GM13977 (cell line): ENCODE measurements around the gene KCNMA1.

Experiments used
- DNase-seq: peaks from one replicate; pipeline ENCODE4 v3.0.0; 2012; ENCODE audit warnings: low spot score
- in situ Hi-C: fragments of 300-500 bp; cut with MboI; formaldehyde crosslinking; loops from one replicate; pipeline ENCODE4 v1.12.0; 2022; ENCODE audit warnings: low sequenced_read_pairs, low pct_unique_long_range_greater_than_20kb, mixed read lengths, inconsistent platforms; ENCODE audit not compliant: unreplicated experiment
- TF ChIP-seq, protein P1 (sequence below): IDR thresholded peaks from 2 replicates; pipeline ENCODE4 v1.5.1; 2012; ENCODE audit warnings: mild to moderate bottlenecking, control low read depth; ENCODE audit not compliant: insufficient read depth; ENCODE audit errors: extremely low read depth, missing control alignments

The KCNMA1 gene

DNA sequence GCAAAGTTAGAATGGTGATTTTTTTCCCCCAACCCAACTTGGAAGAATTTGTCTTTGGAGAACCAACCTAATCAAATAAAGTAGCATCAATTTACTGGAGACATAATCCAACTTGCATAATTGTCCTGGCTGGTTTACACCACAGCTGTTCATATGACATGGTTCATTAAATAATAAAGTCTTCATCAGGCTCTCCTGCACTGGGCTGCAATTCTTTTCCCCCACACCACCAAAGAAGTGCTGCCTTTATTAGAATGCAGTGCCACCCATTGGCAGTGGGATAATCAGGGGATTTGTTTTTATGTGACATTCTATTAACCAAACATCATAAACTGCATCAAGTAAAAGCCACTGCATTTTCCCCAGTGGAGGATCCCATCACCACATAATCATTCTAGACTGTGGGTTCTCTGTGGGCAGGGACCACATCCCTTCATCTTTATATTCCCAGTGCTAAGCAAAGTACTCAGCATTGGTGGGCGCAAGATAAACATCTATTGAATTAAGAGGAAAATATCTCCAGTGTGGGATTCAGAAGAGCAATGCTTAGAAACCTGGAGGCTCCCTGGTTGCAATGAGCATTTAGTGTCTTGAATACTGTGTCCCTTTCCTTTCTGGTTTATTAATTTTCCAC, 322.0 kb downstream of the KCNMA1 start:
- in situ Hi-C loops = no loop called here
- no peak for DNase-seq
- TF ChIP-seq, protein P1, sequence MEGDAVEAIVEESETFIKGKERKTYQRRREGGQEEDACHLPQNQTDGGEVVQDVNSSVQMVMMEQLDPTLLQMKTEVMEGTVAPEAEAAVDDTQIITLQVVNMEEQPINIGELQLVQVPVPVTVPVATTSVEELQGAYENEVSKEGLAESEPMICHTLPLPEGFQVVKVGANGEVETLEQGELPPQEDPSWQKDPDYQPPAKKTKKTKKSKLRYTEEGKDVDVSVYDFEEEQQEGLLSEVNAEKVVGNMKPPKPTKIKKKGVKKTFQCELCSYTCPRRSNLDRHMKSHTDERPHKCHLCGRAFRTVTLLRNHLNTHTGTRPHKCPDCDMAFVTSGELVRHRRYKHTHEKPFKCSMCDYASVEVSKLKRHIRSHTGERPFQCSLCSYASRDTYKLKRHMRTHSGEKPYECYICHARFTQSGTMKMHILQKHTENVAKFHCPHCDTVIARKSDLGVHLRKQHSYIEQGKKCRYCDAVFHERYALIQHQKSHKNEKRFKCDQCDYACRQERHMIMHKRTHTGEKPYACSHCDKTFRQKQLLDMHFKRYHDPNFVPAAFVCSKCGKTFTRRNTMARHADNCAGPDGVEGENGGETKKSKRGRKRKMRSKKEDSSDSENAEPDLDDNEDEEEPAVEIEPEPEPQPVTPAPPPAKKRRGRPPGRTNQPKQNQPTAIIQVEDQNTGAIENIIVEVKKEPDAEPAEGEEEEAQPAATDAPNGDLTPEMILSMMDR = no peak

DNA sequence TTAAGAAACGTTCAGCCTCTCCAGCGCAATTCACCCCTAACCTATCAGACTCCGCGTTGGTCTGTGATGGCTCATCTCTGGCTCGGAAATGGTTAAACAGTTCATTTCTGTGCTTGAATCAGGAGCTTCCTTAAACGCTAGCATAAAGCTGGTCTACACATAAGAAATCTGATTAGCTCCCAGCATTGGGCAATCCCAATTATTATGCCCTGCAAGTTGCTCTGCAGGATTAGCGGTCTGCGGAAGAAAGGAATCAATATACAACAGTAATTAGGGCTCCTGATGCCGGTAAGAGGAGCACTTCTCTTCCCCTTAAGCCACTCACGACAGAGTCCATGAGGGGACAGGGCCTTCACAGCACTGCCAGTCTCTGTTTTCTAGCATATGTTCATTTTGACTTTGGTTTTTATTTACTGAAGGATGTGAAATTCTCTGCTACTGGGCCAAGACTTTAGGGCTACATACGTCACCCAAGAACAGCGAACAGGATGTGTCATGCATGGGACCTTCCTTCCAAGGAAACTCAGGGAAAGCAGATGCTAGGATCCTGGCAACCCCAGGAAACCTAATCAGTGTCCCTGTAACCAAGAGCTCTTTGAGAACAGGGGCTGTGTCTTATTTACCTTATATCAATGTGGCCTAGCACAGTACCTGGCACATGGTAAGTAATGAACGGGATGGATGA, 324.4 kb downstream of the KCNMA1 start:
- in situ Hi-C loops = no loop called here
- TF ChIP-seq, protein P1 = no peak
- no peak for DNase-seq

DNA sequence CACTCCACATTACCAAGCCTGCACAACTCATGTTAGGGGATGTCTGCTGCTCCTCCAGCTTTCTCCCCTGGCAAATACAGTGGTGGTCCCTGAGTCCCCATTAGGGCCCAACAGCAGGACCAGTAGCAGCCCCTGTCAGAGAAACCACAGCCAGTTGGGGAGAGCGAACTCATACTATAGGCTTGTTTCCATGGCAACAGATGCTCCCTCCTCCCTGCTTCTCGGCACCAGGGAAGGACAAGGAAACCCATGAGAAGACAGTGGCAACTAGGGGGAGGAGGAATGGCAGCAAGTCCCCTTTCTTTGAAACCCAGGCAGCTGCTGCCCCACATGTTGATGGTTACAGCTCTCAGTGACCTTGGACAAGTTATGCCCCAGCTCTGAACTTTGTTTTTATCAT, 326.4 kb downstream of the KCNMA1 start:
- DNase-seq = no peak
- in situ Hi-C loops = no loop called here
- TF ChIP-seq, protein P1 = no peak

DNA sequence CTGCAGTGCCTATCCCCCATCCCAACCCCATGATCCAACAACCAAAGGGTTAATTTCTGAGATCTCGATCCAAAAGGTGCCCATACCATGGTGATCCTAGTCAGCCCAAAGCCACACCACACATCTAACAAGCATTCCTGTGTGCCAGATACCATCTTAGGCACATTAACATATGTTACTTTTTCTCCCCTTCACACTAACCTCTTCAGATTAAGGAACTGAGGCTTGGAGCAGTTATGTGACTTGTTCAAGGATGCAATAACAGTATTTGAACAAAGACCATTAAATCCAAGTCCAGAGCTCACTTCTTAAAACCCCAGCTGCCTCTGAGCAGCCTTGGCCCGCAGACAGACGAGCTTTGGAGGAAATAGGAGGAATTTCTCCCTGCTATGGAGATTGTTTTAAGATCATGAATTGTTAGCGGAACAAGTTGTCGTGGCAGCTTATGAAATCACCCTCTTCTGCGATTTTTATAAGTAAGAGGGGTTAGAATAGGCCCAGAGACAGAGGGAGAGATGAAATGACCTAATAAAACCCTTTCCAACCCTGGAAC, 327.2 kb downstream of the KCNMA1 start:
- DNase-seq = no peak
- in situ Hi-C loops = no loop called here
- TF ChIP-seq, protein P1 = no peak

DNA sequence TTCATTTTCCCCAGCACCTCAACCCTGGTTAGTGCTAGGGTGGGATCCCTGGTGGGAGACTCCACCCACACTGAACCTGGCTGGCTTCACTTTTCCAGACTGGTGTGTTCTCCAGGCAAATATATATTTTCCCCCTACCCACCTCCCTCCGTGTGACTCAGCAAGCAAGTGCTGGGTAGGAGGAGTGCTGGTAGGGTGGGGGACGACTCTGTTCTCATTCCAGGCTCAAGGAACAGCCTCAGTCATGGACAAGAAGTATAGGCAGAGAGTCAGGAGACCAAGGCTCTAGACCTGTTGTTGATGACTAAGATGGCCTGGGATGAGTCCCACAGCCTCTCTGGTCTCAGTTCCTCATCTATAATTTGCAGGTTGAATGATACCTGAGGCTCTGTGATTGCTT, 328.1 kb downstream of the KCNMA1 start:
- no peak for DNase-seq
- in situ Hi-C loops = no loop called here
- TF ChIP-seq, protein P1 = no peak

DNA sequence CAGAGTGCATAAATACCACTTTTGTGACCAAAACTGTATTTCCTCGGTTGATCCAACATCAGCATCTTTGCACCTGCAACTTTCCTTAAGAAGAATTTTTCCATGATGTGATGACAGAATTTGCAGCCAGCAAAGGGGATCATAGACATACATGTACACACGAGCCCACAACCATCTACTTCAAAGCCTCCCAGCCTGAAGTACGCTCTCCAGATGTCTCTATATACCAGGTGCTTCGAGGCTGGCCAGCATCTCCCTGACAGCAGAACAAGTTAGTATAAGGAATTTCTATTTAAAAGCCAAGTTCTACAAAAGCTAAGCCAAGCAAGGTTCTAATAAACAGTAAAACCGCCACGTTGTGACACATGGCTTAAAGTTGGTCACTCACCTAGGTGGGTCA, 328.5 kb downstream of the KCNMA1 start:
- TF ChIP-seq, protein P1 = no peak
- no peak for DNase-seq
- in situ Hi-C loops = no loop called here
